Natural killer cell (primary cell): ENCODE measurements around the gene HDAC4. TPM values are rescaled to one million over a fixed set of nuclear protein-coding genes. Genes with fewer than 3 reads are reported as not detected.

Experiments
- ATAC-seq, 3 donors: fragments of 150-1000 bp in 2 of 3; fragments of 200-7000 bp in 1 of 3; cut with Tn5 transposase; 1 replicate in 1 of 3; 2 replicates in 2 of 3; pipeline ENCODE4 v1.10.0; 2021; ENCODE audit warnings: mild to moderate bottlenecking in 2 of 3, moderate library complexity in 2 of 3
- DNase-seq, 2 donors: peaks; one replicate each; pipeline versions ENCODE4 v3.0.0 to v3.0.0-alpha.2; 2013 to 2021; ENCODE audit warnings: mixed read lengths in 1 of 2
- H3K27ac ChIP-seq: one replicate; pipeline ENCODE4 v1.5.1; 2013; ENCODE audit warnings: mild to moderate bottlenecking, low read length
- H3K27me3 ChIP-seq: one replicate; pipeline ENCODE4 v1.6.1; 2013; ENCODE audit warnings: low read length; ENCODE audit not compliant: control insufficient read depth, insufficient read depth
- H3K36me3 ChIP-seq: one replicate; pipeline ENCODE4 v1.6.1; 2013; ENCODE audit warnings: low read length; ENCODE audit not compliant: control insufficient read depth, insufficient read depth
- H3K4me1 ChIP-seq: one replicate; pipeline ENCODE4 v1.6.1; 2013; ENCODE audit warnings: low read length; ENCODE audit not compliant: control insufficient read depth, insufficient read depth
- H3K4me3 ChIP-seq: one replicate; pipeline ENCODE4 v1.5.1; 2013; ENCODE audit warnings: low read length
- H3K9me3 ChIP-seq: one replicate; pipeline ENCODE4 v1.6.1; 2013; ENCODE audit warnings: low read length; ENCODE audit not compliant: control insufficient read depth, insufficient read depth
- H3K27ac Mint-ChIP-seq, 2 donors: one replicate each; pipeline ENCODE4 v1.8.0; 2022; ENCODE audit warnings: mild to moderate bottlenecking in 2 of 2, mixed read lengths in 2 of 2, moderate library complexity in 1 of 2
- H3K27me3 Mint-ChIP-seq, 2 donors: one replicate each; pipeline ENCODE4 v1.8.0; 2022; ENCODE audit warnings: low read depth in 2 of 2, mixed read lengths in 2 of 2
- H3K36me3 Mint-ChIP-seq: one replicate; pipeline ENCODE4 v1.8.0; 2022; ENCODE audit warnings: mixed read lengths
- H3K4me1 Mint-ChIP-seq, 2 donors: one replicate each; pipeline ENCODE4 v1.8.0; 2022; ENCODE audit warnings: mixed read lengths in 2 of 2
- H3K4me3 Mint-ChIP-seq: one replicate; pipeline ENCODE4 v1.8.0; 2022; ENCODE audit warnings: mild to moderate bottlenecking, moderate library complexity, mixed read lengths
- H3K9me3 Mint-ChIP-seq, 2 donors: one replicate each; pipeline ENCODE4 v1.8.0; 2022; ENCODE audit warnings: mixed read lengths in 2 of 2
- WGBS: methylation state at CpG from one replicate; pipeline ENCODE4 v1.1.7; 2013; ENCODE audit warnings: missing lambda C conversion rate; ENCODE audit not compliant: insufficient coverage; 5-methylcytosine and 5-hydroxymethylcytosine counted together
- intact Hi-C: fragments of 100-400 bp; cut with micrococcal nuclease; formaldehyde crosslinking; loops from one replicate; pipeline ENCODE4 v1.14.2; 2022
- total RNA-seq, 4 donors: library from RNA; stranded (reverse); fragments of 120-200 nt in 1 of 4; gene quantifications; one replicate each; pipeline versions ENCODE4 v1.2.3 to v1.2.4, GENCODE V29; 2013 to 2022
- TF ChIP-seq, protein P1 (sequence below): fragments of 200-600 bp; IDR thresholded peaks from one replicate; pipeline ENCODE4 v1.8.0; 2022; ENCODE audit warnings: antibody characterized with exemption

Gene HDAC4
- total RNA-seq, 3 donors from 2014 or later (not counting 1 experiment from before 2014, with no cell fraction given): 74.9 to 105 (median 100) TPM

DNA sequence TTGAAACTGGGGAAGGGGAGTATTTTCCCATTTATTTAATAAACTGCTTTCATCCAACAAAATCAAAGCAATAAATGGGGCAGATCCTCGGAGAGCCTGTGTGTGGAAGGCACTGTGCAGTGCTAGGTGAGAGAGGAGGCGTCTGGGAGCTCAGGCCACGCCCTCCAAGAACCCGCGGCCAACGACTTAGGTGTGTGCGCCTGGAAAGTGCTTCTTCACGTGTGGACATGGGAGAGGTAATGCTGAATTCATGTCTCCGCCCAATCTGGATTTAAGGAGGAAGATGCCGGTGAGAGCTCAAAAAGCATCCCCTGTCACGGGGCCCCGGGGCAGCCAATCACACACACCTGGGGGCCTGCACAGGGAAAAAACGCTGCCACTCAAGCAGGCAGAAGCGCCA lies 77.4 kb downstream of the HDAC4 start:
- no peaks in the 10 kb centered on the region for H3K36me3 Mint-ChIP-seq
- H3K4me1 ChIP-seq: peaks cover 51% of the 10 kb centered on the region
- peaks cover 57 to 69% of the 10 kb centered on the region in 2 donors for H3K4me1 Mint-ChIP-seq
- no peak for ATAC-seq
- H3K27me3 ChIP-seq: no peaks in the 10 kb centered on the region
- peak overlapping the region; percentile 91 to 93 for H3K27ac Mint-ChIP-seq
- intact Hi-C loops: loop anchor here (5.0 kb wide), 2 partner anchors 36 to 39 kb away; no protein-coding TSS in a partner anchor
- H3K27ac ChIP-seq: no peak overlapping the region
- no peaks in the 10 kb centered on the region for H3K27me3 Mint-ChIP-seq
- no peaks in the 10 kb centered on the region for H3K9me3 Mint-ChIP-seq
- H3K9me3 ChIP-seq: no peaks in the 10 kb centered on the region
- H3K36me3 ChIP-seq: no peaks in the 10 kb centered on the region
- WGBS: 96% methylated on average over 14 of the region's 14 CpGs
- DNase-seq: no peak
- no peak overlapping the region for H3K4me3 ChIP-seq
- TF ChIP-seq, protein P1, sequence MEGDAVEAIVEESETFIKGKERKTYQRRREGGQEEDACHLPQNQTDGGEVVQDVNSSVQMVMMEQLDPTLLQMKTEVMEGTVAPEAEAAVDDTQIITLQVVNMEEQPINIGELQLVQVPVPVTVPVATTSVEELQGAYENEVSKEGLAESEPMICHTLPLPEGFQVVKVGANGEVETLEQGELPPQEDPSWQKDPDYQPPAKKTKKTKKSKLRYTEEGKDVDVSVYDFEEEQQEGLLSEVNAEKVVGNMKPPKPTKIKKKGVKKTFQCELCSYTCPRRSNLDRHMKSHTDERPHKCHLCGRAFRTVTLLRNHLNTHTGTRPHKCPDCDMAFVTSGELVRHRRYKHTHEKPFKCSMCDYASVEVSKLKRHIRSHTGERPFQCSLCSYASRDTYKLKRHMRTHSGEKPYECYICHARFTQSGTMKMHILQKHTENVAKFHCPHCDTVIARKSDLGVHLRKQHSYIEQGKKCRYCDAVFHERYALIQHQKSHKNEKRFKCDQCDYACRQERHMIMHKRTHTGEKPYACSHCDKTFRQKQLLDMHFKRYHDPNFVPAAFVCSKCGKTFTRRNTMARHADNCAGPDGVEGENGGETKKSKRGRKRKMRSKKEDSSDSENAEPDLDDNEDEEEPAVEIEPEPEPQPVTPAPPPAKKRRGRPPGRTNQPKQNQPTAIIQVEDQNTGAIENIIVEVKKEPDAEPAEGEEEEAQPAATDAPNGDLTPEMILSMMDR: no peak
- H3K4me3 Mint-ChIP-seq: no peak overlapping the region

GRCh38 chr2:239322416-239323086 lies 78.3 kb downstream of the HDAC4 start:
- H3K27me3 ChIP-seq: no peaks in the 10 kb centered on the region
- peaks cover 52% of the 10 kb centered on the region for H3K4me1 ChIP-seq
- peaks cover 61 to 71% of the 10 kb centered on the region in 2 donors for H3K4me1 Mint-ChIP-seq
- peak overlapping the region; percentile 80 for H3K27ac ChIP-seq
- no peaks in the 10 kb centered on the region for H3K36me3 ChIP-seq
- TF ChIP-seq, protein P1: no peak
- WGBS: 58% methylated on average over 14 of the region's 14 CpGs
- no peak overlapping the region for H3K4me3 ChIP-seq
- DNase-seq (peak; percentile 33 to 55), ATAC-seq (peak; percentile 33 to 46 (median 42))
- H3K4me3 Mint-ChIP-seq: peak overlapping the region; percentile 63
- H3K27ac Mint-ChIP-seq: peak overlapping the region; percentile 91 to 93
- no peaks in the 10 kb centered on the region for H3K9me3 ChIP-seq
- H3K27me3 Mint-ChIP-seq: no peaks in the 10 kb centered on the region
- H3K36me3 Mint-ChIP-seq: no peaks in the 10 kb centered on the region
- intact Hi-C loops: loop anchor here (5.0 kb wide), 2 partner anchors 35 to 40 kb away; no protein-coding TSS in a partner anchor
- H3K9me3 Mint-ChIP-seq: no peaks in the 10 kb centered on the region

- DNase-seq (peak in 1 of 2 donors; percentile 84), ATAC-seq (peak; percentile 59 to 76 (median 62))
- Mint-ChIP-seq H3K27ac (peak overlapping the region; percentile 91 to 93), H3K4me3 (peak overlapping the region; percentile 70), H3K9me3 (no peaks in the 10 kb centered on the region), H3K36me3 (no peaks in the 10 kb centered on the region), H3K27me3 (no peaks in the 10 kb centered on the region), H3K4me1 (peaks cover 68 to 71% of the 10 kb centered on the region in 2 donors)
- peak overlapping the region; percentile 80 for H3K27ac ChIP-seq
- TF ChIP-seq, protein P1: no peak
- intact Hi-C loops: loop anchor here (5.0 kb wide), 2 partner anchors 35 to 40 kb away; no protein-coding TSS in a partner anchor
- H3K36me3 ChIP-seq: no peaks in the 10 kb centered on the region
- peaks cover 51% of the 10 kb centered on the region for H3K4me1 ChIP-seq
- no peaks in the 10 kb centered on the region for H3K9me3 ChIP-seq
- H3K4me3 ChIP-seq: no peak overlapping the region
- no peaks in the 10 kb centered on the region for H3K27me3 ChIP-seq
- 76% methylated on average over 9 of the region's 9 CpGs for WGBS
Observed at GRCh38 chr2:239321596-239322415, 79.0 kb downstream of the HDAC4 start.
